ENCODE results near the gene DDAH1.

The DDAH1 gene

GRCh38 chr1:85421179-85421578 is 43.8 kb downstream of the DDAH1 start:
- POLR2A ChIA-PET (ENCODE audit: low non-redundant PET): no interaction called here
- no peak for TF ChIP-seq CTCF (conservative IDR thresholded peaks at IDR 0.05; ENCODE audit: low read depth)
- CTCF ChIA-PET: no interaction called here

GRCh38 chr1:85420199-85420598 is 44.8 kb downstream of the DDAH1 start:
- TF ChIP-seq CTCF (conservative IDR thresholded peaks at IDR 0.05; ENCODE audit: low read depth): no peak
- H3K27ac ChIP-seq: no peak overlapping the region
- CTCF ChIA-PET: interaction anchor here (0.7 kb wide), 1 partner anchor 104 kb away, joined by 3 read pairs; no protein-coding TSS in a partner anchor
- POLR2A ChIA-PET (ENCODE audit: low non-redundant PET): no interaction called here
- no peak for DNase-seq (ENCODE audit: low spot score)

More at GRCh38 chr1:85421179-85421578, 43.8 kb downstream of the DDAH1 start:
- no peak for DNase-seq (ENCODE audit: low spot score)
- H3K27ac ChIP-seq: no peak overlapping the region

- ChIA-PET POLR2A (ENCODE audit: low non-redundant PET) (no interaction called here), CTCF (interaction anchor here (0.7 kb wide), 1 partner anchor 205 kb away, joined by 3 read pairs; no protein-coding TSS in a partner anchor)
- no peak overlapping the region for H3K27ac ChIP-seq
- DNase-seq (ENCODE audit: low spot score): no peak
- TF ChIP-seq CTCF (conservative IDR thresholded peaks at IDR 0.05; ENCODE audit: low read depth): no peak
These were observed 47.1 kb downstream of the DDAH1 start for GRCh38 chr1:85417876-85418275.

GRCh38 chr1:85417017-85417416 is 47.9 kb downstream of the DDAH1 start:
- no peak overlapping the region for H3K27ac ChIP-seq
- TF ChIP-seq CTCF (conservative IDR thresholded peaks at IDR 0.05; ENCODE audit: low read depth): no peak
- POLR2A ChIA-PET (ENCODE audit: low non-redundant PET): no interaction called here
- no peak for DNase-seq (ENCODE audit: low spot score)
- CTCF ChIA-PET: interaction anchor here (0.7 kb wide), 1 partner anchor 206 kb away, joined by 3 read pairs; no protein-coding TSS in a partner anchor

GRCh38 chr1:85413169-85413568 is 51.8 kb downstream of the DDAH1 start:
- no peak for DNase-seq (ENCODE audit: low spot score)
- POLR2A ChIA-PET (ENCODE audit: low non-redundant PET): no interaction called here
- CTCF ChIA-PET: interaction anchor here (0.6 kb wide), 1 partner anchor 164 kb away, joined by 3 read pairs; no protein-coding TSS in a partner anchor
- no peak for TF ChIP-seq CTCF (conservative IDR thresholded peaks at IDR 0.05; ENCODE audit: low read depth)
- H3K27ac ChIP-seq: no peak overlapping the region

GRCh38 chr1:85411567-85412305 is 53.2 kb downstream of the DDAH1 start:
- ChIA-PET CTCF (no interaction called here), POLR2A (ENCODE audit: low non-redundant PET) (no interaction called here)
- TF ChIP-seq CTCF (conservative IDR thresholded peaks at IDR 0.05; ENCODE audit: low read depth): no peak
- H3K27ac ChIP-seq: no peak overlapping the region
- no peak for DNase-seq (ENCODE audit: low spot score)

Data from RWPE1 (cell line).